NCI-H1092 (cell line): ENCODE measurements around the gene DBNL.

Source experiments
- DNase-seq: peaks from one replicate; lab custom pipeline; 2025; lab: John Stamatoyannopoulos, UW

DBNL gene

DNA sequence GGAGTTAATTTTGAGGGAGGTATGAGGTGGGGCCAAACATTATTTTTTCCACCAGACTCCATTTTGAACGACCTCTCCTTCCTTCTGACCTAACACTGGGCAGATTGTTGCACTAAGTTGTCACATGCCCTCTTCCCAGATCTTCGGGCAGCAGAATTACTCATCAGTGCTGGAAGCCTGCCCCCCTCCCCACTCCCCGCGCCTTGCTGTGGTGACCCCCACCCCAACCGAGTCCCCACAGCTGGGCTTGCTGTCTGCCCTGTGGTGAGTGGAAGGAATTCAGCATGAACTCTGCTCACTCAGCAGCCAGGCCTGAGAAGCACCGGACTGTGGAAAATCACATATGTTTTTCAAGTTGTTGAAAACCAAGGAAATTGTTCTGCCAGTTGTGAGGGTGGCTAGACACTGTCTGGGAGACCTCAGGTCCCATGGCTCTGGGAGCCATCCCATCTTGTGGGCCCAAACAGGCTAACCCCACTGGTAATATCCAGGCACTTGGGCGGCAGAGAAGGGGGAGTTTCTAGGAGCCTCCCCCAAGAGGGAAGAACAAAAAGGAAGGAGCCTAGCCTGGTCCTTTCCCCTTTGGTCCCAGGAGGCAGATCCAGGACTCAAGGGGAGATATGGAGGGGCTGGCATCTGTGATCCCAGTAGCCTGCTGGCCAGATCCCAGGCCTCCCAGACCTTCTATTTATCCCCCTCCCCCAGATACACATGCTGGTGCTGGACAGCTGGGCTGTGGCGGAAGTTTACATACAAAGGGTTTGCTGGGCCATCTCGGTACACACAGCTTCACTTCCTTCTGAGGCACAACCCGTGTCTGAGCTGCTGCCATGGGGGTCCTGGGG lies 56.2 kb downstream of the DBNL start:
- DNase-seq, result no peak

- DNase-seq, result no peak
These were observed 56.9 kb downstream of the DBNL start for GRCh38 chr7:44101303-44101965.

DNA sequence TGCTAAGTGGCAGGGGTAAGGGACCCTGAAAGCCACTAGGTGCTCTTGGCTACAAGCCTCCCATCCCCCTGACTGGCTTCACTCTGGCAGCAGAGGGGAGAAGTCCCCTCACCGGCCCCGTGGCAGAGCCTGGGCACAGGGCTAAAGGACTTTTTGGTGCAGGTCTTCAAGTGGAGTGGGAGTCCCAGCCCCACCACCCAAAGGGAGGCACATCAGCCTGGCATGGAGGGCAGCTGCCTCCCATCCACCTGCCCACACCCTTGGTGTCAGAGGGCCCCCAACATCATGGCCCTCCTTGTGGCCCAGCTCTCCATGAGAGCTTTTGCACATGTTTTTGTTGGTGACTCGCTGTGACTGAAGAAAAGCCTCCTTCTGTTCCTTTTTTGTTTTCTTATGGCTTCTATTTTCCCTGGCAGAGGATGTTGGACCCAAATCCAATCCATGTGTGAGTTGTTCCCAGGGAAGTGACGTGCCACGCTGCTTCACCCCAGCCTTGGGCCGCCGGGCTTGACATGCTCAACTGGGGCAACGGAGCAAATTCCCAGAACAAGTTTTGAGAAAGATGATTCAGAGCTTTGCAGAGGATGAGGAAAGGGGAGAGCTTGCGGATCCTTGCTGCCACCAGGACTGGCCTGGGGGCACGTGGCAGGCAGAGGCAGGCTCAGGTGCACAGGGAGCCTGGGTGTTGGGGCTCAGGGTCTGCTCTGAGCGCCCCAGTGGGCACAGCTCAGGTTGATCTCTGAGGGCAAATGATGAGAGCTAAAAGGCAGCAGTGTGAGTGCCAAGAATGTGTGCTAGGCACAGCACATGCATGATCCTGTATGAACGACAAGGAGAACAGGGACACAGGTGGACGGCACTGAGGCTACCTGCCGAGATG lies 57.7 kb downstream of the DBNL start:
- DNase-seq, result no peak

GRCh38 chr7:44102846-44103565 lies 58.5 kb downstream of the DBNL start:
- DNase-seq, result no peak

DNA sequence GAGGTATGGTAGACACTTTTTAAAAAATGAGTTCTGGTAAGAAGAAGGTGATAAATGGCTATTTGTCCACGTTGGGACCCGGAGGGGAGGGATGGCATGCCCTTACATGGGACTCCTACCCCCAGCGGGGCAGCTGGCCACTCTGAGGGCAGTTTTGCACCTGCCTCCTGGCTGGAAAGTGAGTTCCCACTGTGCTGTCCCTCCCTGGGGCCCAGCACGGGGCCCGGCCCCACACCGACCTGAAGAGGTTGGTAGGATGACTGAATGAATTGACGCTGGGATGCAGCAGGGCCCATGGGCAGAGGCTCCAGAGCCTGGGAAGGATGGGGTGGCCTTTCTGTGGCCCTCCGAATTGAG lies 59.0 kb downstream of the DBNL start:
- DNase-seq, result no peak

DNA sequence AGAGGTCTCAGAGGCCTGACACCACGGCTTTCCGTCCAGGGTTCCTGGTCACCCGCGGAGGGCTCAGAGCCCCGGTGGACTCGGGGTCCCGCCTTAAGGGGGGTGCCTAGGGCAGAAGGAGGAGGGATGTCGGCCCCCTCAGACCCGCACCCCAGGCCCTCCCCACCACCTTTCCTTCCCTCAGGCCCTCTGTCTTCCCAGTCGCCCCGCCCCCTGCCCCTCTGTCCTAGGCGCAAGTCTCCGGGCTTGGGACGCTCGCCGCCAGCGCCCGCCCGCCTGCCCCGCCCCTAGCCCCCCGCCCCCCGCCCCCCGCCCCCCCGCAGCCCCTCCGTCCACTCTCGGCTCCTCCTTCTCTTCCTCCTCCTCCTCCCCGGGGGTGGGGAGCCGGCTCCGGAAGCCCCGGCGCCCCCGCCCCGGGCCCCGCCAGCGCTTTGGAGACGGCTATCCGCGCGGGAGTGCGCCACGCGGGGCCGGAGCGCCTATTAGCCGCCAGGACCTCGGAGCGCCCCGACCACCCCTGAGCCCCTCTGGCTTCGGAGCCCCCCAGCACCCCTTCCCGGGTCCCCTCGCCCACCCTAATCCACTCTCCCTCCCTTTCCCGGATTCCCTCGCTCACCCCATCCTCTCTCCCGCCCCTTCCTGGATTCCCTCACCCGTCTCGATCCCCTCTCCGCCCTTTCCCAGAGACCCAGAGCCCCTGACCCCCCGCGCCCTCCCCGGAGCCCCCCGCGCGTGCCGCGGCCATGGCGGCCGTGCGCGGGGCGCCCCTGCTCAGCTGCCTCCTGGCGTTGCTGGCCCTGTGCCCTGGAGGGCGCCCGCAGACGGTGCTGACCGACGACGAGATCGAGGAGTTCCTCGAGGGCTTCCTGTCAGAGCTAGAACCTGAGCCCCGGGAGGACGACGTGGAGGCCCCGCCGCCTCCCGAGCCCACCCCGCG lies 59.7 kb downstream of the DBNL start, which contains the start of gene AEBP1:
AEBP1 (plus strand) TSS at position 423 of the 937 bp plus-strand sequence; CDS start at position 744, 321 bp downstream.
- DNase-seq, result no peak

- DNase-seq, result no peak
These were observed 60.6 kb downstream of the DBNL start for GRCh38 chr7:44104860-44105771.

- no peak for DNase-seq
These were observed 61.3 kb downstream of the DBNL start for GRCh38 chr7:44105832-44106231.

GRCh38 chr7:44106311-44107065 lies 62.0 kb downstream of the DBNL start:
- DNase-seq, result no peak

DNA sequence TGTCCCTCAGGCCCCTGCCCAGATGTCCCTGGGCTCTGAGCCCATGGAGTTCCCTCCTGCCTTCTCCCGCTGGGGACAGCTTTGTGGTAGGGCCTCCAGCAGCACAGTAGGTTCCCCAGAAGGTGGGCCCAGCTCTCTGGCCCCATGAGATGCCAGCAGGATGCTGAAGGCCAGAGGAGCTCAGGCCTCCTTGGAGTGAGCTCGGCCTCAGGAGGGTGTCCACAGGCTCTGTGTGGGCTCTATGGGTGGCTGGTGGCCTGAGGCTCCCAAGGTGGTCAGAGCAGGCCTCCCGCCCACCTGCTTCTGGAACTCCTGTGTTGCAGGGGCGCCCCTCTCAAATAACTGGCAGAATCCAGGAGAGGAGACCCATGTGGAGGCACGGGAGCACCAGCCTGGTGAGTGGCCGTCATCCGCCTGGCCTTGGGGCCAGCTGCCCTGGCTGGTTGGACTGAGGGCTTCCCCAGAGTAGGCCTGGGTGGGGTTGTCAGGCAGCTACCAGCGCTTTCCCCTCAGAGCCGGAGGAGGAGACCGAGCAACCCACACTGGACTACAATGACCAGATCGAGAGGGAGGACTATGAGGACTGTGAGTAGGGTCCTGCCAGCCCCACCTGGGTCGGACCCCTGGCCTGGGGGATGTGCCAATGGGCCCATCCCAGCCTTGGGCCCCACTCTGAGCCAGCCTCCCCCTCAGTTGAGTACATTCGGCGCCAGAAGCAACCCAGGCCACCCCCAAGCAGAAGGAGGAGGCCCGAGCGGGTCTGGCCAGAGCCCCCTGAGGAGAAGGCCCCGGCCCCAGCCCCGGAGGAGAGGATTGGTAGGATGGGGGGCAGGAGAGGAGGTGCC lies 62.8 kb downstream of the DBNL start:
- DNase-seq, result no peak

DNA sequence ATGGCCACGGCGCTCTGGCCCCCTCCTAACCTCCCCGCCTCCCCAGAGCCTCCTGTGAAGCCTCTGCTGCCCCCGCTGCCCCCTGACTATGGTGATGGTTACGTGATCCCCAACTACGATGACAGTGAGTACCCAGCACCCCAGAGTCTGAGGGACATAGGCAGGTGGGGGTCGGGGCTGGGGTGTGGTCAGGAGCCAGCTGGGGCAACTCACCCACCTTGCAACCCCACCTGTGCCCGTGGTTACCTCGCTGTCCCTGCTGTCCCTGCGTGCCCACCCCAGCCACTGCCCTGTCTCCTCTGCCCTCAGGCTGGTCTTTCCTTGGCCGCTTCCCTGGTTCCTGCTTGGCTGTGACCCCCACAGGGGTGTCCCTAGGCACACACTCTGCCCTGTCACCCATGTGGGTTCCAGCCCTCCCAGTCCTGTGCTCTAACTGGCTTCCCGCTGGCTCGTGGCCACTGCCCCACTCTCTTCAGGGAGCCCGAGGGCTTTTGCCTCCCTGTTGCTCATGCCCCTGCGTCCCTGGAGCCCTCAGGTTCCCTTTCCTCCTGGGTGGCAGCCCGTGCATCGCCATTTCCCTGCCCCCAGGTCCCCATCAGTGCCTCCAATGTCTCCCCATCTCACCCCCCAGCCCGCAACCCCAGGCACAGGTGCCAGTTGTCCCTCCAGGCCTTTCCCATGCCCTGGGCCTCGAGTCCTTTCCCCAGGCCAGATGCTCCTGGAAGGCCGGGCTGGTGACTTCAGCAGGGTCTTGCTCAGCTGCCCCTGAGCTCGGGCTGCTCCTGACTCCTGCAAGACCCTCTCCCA lies 63.7 kb downstream of the DBNL start:
- no peak for DNase-seq

- DNase-seq, result no peak
These were observed 64.6 kb downstream of the DBNL start for GRCh38 chr7:44108768-44109750.

DNA sequence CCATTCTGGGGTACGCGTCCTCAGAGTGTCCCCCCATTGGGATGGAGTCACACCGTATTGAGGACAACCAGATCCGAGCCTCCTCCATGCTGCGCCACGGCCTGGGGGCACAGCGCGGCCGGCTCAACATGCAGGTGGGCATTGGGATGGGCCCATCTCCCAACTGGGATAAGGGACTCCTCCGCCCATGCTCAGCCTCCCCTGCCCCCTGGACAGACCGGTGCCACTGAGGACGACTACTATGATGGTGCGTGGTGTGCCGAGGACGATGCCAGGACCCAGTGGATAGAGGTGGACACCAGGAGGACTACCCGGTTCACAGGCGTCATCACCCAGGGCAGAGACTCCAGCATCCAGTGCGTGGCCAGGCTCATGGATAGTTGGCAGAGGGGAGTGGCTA lies 65.5 kb downstream of the DBNL start:
- no peak for DNase-seq

GRCh38 chr7:44110719-44111635 lies 66.5 kb downstream of the DBNL start:
- peak; percentile 76 for DNase-seq
